Cardiac fibroblast (primary cell): Measurements from ENCODE around the gene CYSTM1.

Experiments
- DNase-seq, 2 donors: peaks; one replicate each; pipeline versions ENCODE4 v3.0.0 to v3.0.0-alpha.2; 2010; ENCODE audit warnings: low read depth in 2 of 2
- H3K4me3 ChIP-seq, 2 donors: replicated peaks in 1 of 2; 1 replicate in 1 of 2; 2 replicates in 1 of 2; pipeline ENCODE4 v1.5.1; 2011; ENCODE audit warnings: low read depth in 2 of 2, low read length in 2 of 2, mild to moderate bottlenecking in 2 of 2, moderate library complexity in 1 of 2
- TF ChIP-seq, protein P1 (sequence below): IDR thresholded peaks from one replicate; pipeline ENCODE4 v1.5.1; 2011; ENCODE audit warnings: low read depth, mild to moderate bottlenecking, low read length, inconsistent platforms

The CYSTM1 gene

DNA sequence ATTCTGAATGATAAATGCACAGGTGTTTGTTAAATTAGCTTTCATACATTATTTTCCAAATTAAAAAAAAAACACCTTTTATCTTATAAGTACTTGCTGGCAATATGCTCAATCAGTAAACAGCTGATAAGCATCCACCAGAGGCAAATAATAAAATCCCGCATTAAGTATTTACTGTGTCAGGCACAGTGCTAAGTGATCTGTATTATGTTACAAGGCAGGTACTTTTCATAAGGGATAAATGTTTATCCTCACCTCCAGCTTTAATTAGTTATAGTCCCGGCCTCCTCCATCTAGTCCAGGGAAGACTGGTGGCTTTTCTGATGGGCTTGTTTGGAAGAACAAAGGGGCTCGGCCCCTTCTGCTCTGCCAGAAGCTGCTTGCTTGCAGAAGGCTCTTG, 87.9 kb downstream of the CYSTM1 start:
- TF ChIP-seq, protein P1, sequence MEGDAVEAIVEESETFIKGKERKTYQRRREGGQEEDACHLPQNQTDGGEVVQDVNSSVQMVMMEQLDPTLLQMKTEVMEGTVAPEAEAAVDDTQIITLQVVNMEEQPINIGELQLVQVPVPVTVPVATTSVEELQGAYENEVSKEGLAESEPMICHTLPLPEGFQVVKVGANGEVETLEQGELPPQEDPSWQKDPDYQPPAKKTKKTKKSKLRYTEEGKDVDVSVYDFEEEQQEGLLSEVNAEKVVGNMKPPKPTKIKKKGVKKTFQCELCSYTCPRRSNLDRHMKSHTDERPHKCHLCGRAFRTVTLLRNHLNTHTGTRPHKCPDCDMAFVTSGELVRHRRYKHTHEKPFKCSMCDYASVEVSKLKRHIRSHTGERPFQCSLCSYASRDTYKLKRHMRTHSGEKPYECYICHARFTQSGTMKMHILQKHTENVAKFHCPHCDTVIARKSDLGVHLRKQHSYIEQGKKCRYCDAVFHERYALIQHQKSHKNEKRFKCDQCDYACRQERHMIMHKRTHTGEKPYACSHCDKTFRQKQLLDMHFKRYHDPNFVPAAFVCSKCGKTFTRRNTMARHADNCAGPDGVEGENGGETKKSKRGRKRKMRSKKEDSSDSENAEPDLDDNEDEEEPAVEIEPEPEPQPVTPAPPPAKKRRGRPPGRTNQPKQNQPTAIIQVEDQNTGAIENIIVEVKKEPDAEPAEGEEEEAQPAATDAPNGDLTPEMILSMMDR = no peak
- DNase-seq = no peak
- H3K4me3 ChIP-seq = no peak overlapping the region

DNA sequence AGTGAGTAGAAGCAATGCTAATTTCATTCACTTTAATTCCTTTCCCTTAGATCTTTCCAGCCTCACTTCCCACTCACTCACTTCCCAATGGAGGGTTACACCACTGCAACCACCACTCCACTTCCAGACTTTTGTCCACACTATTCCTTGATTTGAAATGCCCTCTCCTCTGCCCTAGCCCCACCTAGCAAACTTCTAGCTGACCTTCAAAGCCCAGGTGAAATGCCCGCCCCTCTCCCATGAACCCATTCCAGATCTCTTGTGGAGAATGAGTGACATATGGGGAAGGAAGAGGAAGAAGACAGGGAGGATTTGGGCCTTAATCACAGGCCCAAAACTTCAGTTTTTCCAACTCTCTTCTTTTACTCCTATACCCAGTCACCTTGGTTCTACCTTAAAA, 90.9 kb downstream of the CYSTM1 start:
- no peak overlapping the region for H3K4me3 ChIP-seq
- TF ChIP-seq, protein P1 = no peak
- no peak for DNase-seq

GRCh38 chr5:140266471-140267200, 91.6 kb downstream of the CYSTM1 start:
- TF ChIP-seq, protein P1 = no peak
- DNase-seq = no peak
- H3K4me3 ChIP-seq = no peak overlapping the region

DNA sequence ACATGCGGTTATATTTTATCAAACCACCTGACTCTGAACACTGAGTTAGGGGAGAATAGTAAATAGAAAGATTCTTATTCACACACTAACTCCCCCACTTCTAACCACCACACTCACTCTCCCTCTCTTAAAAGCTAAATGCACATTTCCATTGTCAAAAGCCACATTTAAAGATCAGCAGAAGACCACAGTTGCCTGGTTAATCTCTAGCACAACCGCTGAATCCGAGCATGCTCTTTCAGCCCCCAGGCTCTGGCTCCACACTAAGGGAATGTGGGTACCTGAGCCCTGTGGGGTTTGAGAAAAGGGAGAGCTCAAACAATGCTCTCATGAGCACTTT, 92.2 kb downstream of the CYSTM1 start:
- H3K4me3 ChIP-seq = no peak overlapping the region
- DNase-seq = no peak
- TF ChIP-seq, protein P1 = no peak

DNA sequence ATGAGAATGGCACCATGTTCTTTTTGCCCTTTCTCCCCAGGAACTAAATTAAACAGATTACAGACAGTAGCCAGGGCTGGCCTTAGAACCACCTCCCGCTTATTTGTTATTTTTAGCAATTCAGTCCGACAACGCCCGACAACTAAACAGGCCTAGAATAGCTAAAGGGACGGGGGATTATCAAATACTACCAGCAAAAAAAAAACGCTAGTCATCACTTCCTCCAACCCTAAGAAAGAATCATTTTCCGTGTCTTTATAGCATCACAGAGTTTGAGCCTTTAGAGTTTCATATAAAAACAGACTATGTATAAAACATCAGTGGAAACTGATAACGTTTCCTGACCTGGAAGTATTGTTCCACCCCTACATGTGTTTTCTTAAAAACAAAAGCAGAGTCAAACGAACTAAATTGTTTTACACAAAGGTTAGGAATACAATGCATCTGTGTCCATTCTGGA, 92.6 kb downstream of the CYSTM1 start:
- peak in 1 of 2 donors; percentile 37 for DNase-seq
- H3K4me3 ChIP-seq = no peak overlapping the region
- TF ChIP-seq, protein P1 = no peak

DNA sequence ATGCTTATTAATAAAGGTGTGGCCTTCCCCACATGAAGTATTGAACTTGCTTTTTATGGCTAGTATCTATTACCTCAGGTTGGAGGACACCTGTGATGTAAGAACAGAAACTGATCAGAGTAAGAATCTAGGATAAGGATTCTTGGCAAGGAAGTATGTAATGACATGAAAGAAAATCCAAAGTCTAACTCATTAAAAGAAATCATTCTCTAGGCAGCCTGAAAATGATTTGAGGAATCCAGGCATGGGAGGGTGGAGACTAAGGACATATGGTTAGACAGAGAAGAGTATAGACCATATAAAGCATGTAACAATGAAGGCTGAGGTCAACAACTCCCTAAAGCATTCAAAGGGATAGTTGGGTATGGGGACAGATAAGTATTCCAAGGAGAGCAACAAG, 95.0 kb downstream of the CYSTM1 start:
- no peak overlapping the region for H3K4me3 ChIP-seq
- TF ChIP-seq, protein P1 = no peak
- DNase-seq = no peak
